H9 (cell line): Measurements from ENCODE around the gene TMA7. TPM values are rescaled to one million over a fixed set of nuclear protein-coding genes. Genes with fewer than 3 reads are reported as not detected.

Experiments used
- DNase-seq: peaks from one replicate; pipeline ENCODE4 v3.0.0-alpha.2; 2017
- H2AFZ ChIP-seq: one replicate; pipeline ENCODE4 v1.6.1; 2013; ENCODE audit warnings: mild to moderate bottlenecking, low read length, control low read depth, moderate library complexity
- H2AK5ac ChIP-seq: 2 replicates; pipeline ENCODE4 v1.6.1; 2013; ENCODE audit warnings: low read length, control low read depth, mixed read lengths; ENCODE audit not compliant: insufficient read length
- H2BK120ac ChIP-seq: one replicate; pipeline ENCODE4 v1.6.1; 2013; ENCODE audit warnings: low read depth, mild to moderate bottlenecking, low read length, control low read depth, inconsistent platforms; ENCODE audit not compliant: poor library complexity, severe bottlenecking
- H2BK12ac ChIP-seq: 2 replicates; pipeline ENCODE4 v1.6.1; 2013; ENCODE audit warnings: low read length, control low read depth, mixed read lengths, low read depth; ENCODE audit not compliant: insufficient read length
- H2BK15ac ChIP-seq: 2 replicates; pipeline ENCODE4 v1.6.1; 2013; ENCODE audit warnings: low read depth, low read length, control low read depth
- H2BK20ac ChIP-seq: one replicate; pipeline ENCODE4 v1.6.1; 2013; ENCODE audit warnings: low read depth, mild to moderate bottlenecking, low read length, control low read depth, inconsistent platforms; ENCODE audit not compliant: poor library complexity, severe bottlenecking
- H2BK5ac ChIP-seq: 2 replicates; pipeline ENCODE4 v1.6.1; 2013; ENCODE audit warnings: low read length, control low read depth, mixed read lengths; ENCODE audit not compliant: insufficient read length
- H3K14ac ChIP-seq: 2 replicates; pipeline ENCODE4 v1.6.1; 2013; ENCODE audit warnings: low read length, control low read depth; ENCODE audit not compliant: insufficient read depth
- H3K18ac ChIP-seq: 2 replicates; pipeline ENCODE4 v1.6.1; 2013; ENCODE audit warnings: low read depth, mild to moderate bottlenecking, mixed read lengths, low read length, control low read depth; ENCODE audit not compliant: insufficient read length
- H3K23ac ChIP-seq: 2 replicates; pipeline ENCODE4 v1.6.1; 2013; ENCODE audit warnings: low read length, control low read depth, mixed read lengths, low read depth; ENCODE audit not compliant: insufficient read length
- H3K23me2 ChIP-seq: 2 replicates; pipeline ENCODE4 v1.6.1; 2013; ENCODE audit warnings: low read depth, mild to moderate bottlenecking, mixed read lengths, low read length, control low read depth; ENCODE audit not compliant: insufficient read length, poor library complexity, severe bottlenecking
- H3K27ac ChIP-seq: 2 replicates; pipeline ENCODE4 v1.5.1; 2013; ENCODE audit warnings: low read length, control low read depth, mixed read lengths, low read depth; ENCODE audit not compliant: insufficient read length
- H3K27me3 ChIP-seq: 2 replicates; pipeline ENCODE4 v1.6.1; 2013; ENCODE audit warnings: low read length, control low read depth, inconsistent platforms; ENCODE audit not compliant: insufficient read depth
- H3K4ac ChIP-seq: 2 replicates; pipeline ENCODE4 v1.6.1; 2013; ENCODE audit warnings: low read depth, mild to moderate bottlenecking, control low read depth, inconsistent platforms, low read length, moderate library complexity
- H3K4me1 ChIP-seq: 2 replicates; pipeline ENCODE4 v1.6.1; 2013; ENCODE audit warnings: low read length, control low read depth, inconsistent platforms; ENCODE audit not compliant: insufficient read depth
- H3K4me2 ChIP-seq: 2 replicates; pipeline ENCODE4 v1.6.1; 2013; ENCODE audit warnings: low read length, control low read depth, mixed read lengths; ENCODE audit not compliant: insufficient read length, insufficient read depth
- H3K56ac ChIP-seq: 2 replicates; pipeline ENCODE4 v1.6.1; 2013; ENCODE audit warnings: low read depth, mild to moderate bottlenecking, mixed read lengths, low read length, control low read depth; ENCODE audit not compliant: insufficient read length
- H3K79me1 ChIP-seq: 2 replicates; pipeline ENCODE4 v1.6.1; 2013; ENCODE audit warnings: low read depth, mild to moderate bottlenecking, moderate library complexity, low read length, control low read depth, inconsistent platforms; ENCODE audit not compliant: insufficient read depth, poor library complexity, severe bottlenecking
- H3K79me2 ChIP-seq: 2 replicates; pipeline ENCODE4 v1.6.1; 2013; ENCODE audit warnings: low read length, control low read depth, inconsistent platforms; ENCODE audit not compliant: insufficient read depth
- H3K9ac ChIP-seq: 2 replicates; pipeline ENCODE4 v1.6.1; 2013; ENCODE audit warnings: low read length, control low read depth, mixed read lengths; ENCODE audit not compliant: insufficient read length; ENCODE audit errors: extremely low read depth
- H3K9me3 ChIP-seq: one replicate; pipeline ENCODE4 v1.6.1; 2013; ENCODE audit warnings: low read depth, low read length, inconsistent platforms; ENCODE audit not compliant: control insufficient read depth
- H3T11ph ChIP-seq: one replicate; pipeline ENCODE4 v1.6.1; 2013; ENCODE audit warnings: mild to moderate bottlenecking, low read length, control low read depth, inconsistent platforms
- H4K20me1 ChIP-seq: one replicate; pipeline ENCODE4 v1.6.1; 2013; ENCODE audit not compliant: control insufficient read depth, insufficient read length, insufficient read depth
- H4K5ac ChIP-seq: 2 replicates; pipeline ENCODE4 v1.6.1; 2013; ENCODE audit warnings: low read depth, mild to moderate bottlenecking, mixed read lengths, low read length, control low read depth; ENCODE audit not compliant: insufficient read length
- H4K8ac ChIP-seq: replicated peaks from 2 replicates; pipeline ENCODE4 v1.6.1; 2013; ENCODE audit warnings: low read length, control low read depth, mixed read lengths, low read depth; ENCODE audit not compliant: insufficient read length
- H4K91ac ChIP-seq: 2 replicates; pipeline ENCODE4 v1.6.1; 2013; ENCODE audit warnings: low read depth, mild to moderate bottlenecking, moderate library complexity, mixed read lengths, low read length, control low read depth; ENCODE audit not compliant: insufficient read length
- H3K27ac Mint-ChIP-seq, 3 experiments: 2 replicates in 2 of 3; 3 replicates in 1 of 3; pipeline ENCODE4 v1.8.0; 2020 to 2021; ENCODE audit warnings: mixed read lengths in 3 of 3, mild to moderate bottlenecking in 1 of 3, moderate library complexity in 1 of 3
- H3K27me3 Mint-ChIP-seq: 2 replicates; pipeline ENCODE4 v1.8.0; 2021; ENCODE audit warnings: low read depth, mild to moderate bottlenecking, moderate library complexity, mixed read lengths
- H3K36me3 Mint-ChIP-seq, 3 experiments: 2 replicates in 2 of 3; 3 replicates in 1 of 3; pipeline ENCODE4 v1.8.0; 2020 to 2021; ENCODE audit warnings: low read depth in 3 of 3, mixed read lengths in 3 of 3; ENCODE audit not compliant: insufficient read depth in 1 of 3
- H3K4me1 Mint-ChIP-seq, 2 experiments: 2 replicates each; pipeline ENCODE4 v1.8.0; 2020; ENCODE audit warnings: mixed read lengths in 2 of 2
- H3K4me3 Mint-ChIP-seq, 2 experiments: 2 replicates in 1 of 2; 3 replicates in 1 of 2; pipeline ENCODE4 v1.8.0; 2020 to 2021; ENCODE audit warnings: mild to moderate bottlenecking in 2 of 2, mixed read lengths in 2 of 2, moderate library complexity in 1 of 2
- H3K9me3 Mint-ChIP-seq, 2 experiments: 2 replicates in 1 of 2; 3 replicates in 1 of 2; pipeline ENCODE4 v1.8.0; 2020; ENCODE audit warnings: mild to moderate bottlenecking in 2 of 2, mixed read lengths in 2 of 2, moderate library complexity in 1 of 2
- CTCF ChIP-seq: fragments of 200-600 bp; sonication (generic); conservative IDR thresholded peaks from 3 replicates; pipeline ENCODE4 v1.8.0; 2021; ENCODE audit warnings: antibody characterized with exemption, mild to moderate bottlenecking
- WGBS: extraction: QIAGEN DNeasy Blood & Tissue Kit; methylation state at CpG from one replicate; pipeline ENCODE4 v1.1.7; 2013; ENCODE audit warnings: missing lambda C conversion rate, low lambda C conversion rate, mixed read lengths; ENCODE audit not compliant: insufficient read length; ENCODE audit errors: extremely low coverage; 5-methylcytosine and 5-hydroxymethylcytosine counted together
- total RNA-seq: library from RNA; stranded (reverse); gene quantifications from 2 replicates; pipeline ENCODE4 v1.2.1, GENCODE V29; 2021

TMA7 gene
- total RNA-seq, 1 experiment from 2014 or later, result 305 TPM

GRCh38 chr3:48436477-48436787, 3.6 kb upstream of the TMA7 start:
- Histone ChIP-seq H3K27me3 (no peaks in the 10 kb centered on the region), H4K5ac (no peak overlapping the region), H3K9ac (no peak overlapping the region), H3K79me2 (peaks cover 4% of the 10 kb centered on the region; the same call in 1 of the 2 replicates), H3K79me1 (no peaks in the 10 kb centered on the region), H3T11ph (no peak overlapping the region), H3K4me1 (peaks cover 3% of the 10 kb centered on the region; the same call in 1 of the 2 replicates), H3K4ac (no peak overlapping the region), H3K23me2 (no peaks in the 10 kb centered on the region), H3K27ac (no peak overlapping the region), H2BK5ac (no peak overlapping the region), H2BK12ac (no peak overlapping the region), H4K20me1 (no peaks in the 10 kb centered on the region), H4K8ac (no peak overlapping the region), H4K91ac (no peak overlapping the region), H3K9me3 (no peaks in the 10 kb centered on the region), H2BK20ac (no peak overlapping the region), H3K56ac (no peak overlapping the region), H2BK120ac (no peak overlapping the region), H2AK5ac (no peak overlapping the region), H3K14ac (no peak overlapping the region), H2BK15ac (no peak overlapping the region), H3K18ac (no peak overlapping the region), H2AFZ (no peak overlapping the region), H3K23ac (no peak overlapping the region), H3K4me2 (no peak overlapping the region)
- no peak overlapping the region for H3K27ac Mint-ChIP-seq
- no peak for DNase-seq
- H3K4me1 Mint-ChIP-seq, result peaks cover 22 to 28% of the 10 kb centered on the region in 2 experiments
- no peaks in the 10 kb centered on the region for H3K9me3 Mint-ChIP-seq
- no peak for TF ChIP-seq CTCF
- no CpG with 5 or more reads among the region's 1 CpG for WGBS
- H3K36me3 Mint-ChIP-seq, result peaks cover 22 to 52% (median 35%) of the 10 kb centered on the region in 3 experiments; a peak in 6 of 7 replicates
- H3K27me3 Mint-ChIP-seq, result no peaks in the 10 kb centered on the region
- no peak overlapping the region for H3K4me3 Mint-ChIP-seq
